Activated CD4-positive, alpha-beta T cell treated with anti-CD3 and anti-CD28 coated beads, Interleukin-2, amount 10 ng/mL, durations not matched to agents 7 days and 5 days (primary cell): ENCODE measurements around the gene CNN2. TPM values are rescaled to one million over a fixed set of nuclear protein-coding genes. Genes with fewer than 3 reads are reported as not detected.
A peak's percentile ranks its signal among the peaks of the same experiment; 100 is the strongest.

Experiments used
- CTCF ChIA-PET: fragments of 350-600 bp; sonication (Branson Sonifier 250); formaldehyde crosslinking; loops from one replicate; lab custom pipeline; 2021; ENCODE audit warnings: antibody characterized with exemption; lab: Charles Lee
- POLR2A ChIA-PET: fragments of 350-600 bp; sonication (Branson Sonifier 250); formaldehyde crosslinking; loops from one replicate; lab custom pipeline; 2021; ENCODE audit warnings: antibody characterized with exemption; lab: Charles Lee
- DNase-seq: peaks from one replicate; pipeline ENCODE4 v3.0.0-alpha.2; 2020
- H3K27ac Mint-ChIP-seq: one replicate; pipeline ENCODE4 v1.8.0; 2021; ENCODE audit warnings: mild to moderate bottlenecking, moderate library complexity, mixed read lengths
- H3K27me3 Mint-ChIP-seq: one replicate; pipeline ENCODE4 v1.8.0; 2021; ENCODE audit warnings: mixed read lengths
- H3K36me3 Mint-ChIP-seq: one replicate; pipeline ENCODE4 v1.8.0; 2021; ENCODE audit warnings: low read depth, mixed read lengths
- H3K4me1 Mint-ChIP-seq: one replicate; pipeline ENCODE4 v1.8.0; 2021; ENCODE audit warnings: mixed read lengths
- H3K4me3 Mint-ChIP-seq: one replicate; pipeline ENCODE4 v1.8.0; 2021; ENCODE audit warnings: mild to moderate bottlenecking, moderate library complexity, mixed read lengths
- H3K9me3 Mint-ChIP-seq: one replicate; pipeline ENCODE4 v1.8.0; 2021; ENCODE audit warnings: mixed read lengths
- total RNA-seq, 2 experiments: library from RNA; stranded (reverse); gene quantifications; one replicate each; pipeline ENCODE4 v1.2.3, GENCODE V29; 2021

Gene CNN2
- total RNA-seq, 2 experiments from 2014 or later, result 558 to 580 TPM

DNA sequence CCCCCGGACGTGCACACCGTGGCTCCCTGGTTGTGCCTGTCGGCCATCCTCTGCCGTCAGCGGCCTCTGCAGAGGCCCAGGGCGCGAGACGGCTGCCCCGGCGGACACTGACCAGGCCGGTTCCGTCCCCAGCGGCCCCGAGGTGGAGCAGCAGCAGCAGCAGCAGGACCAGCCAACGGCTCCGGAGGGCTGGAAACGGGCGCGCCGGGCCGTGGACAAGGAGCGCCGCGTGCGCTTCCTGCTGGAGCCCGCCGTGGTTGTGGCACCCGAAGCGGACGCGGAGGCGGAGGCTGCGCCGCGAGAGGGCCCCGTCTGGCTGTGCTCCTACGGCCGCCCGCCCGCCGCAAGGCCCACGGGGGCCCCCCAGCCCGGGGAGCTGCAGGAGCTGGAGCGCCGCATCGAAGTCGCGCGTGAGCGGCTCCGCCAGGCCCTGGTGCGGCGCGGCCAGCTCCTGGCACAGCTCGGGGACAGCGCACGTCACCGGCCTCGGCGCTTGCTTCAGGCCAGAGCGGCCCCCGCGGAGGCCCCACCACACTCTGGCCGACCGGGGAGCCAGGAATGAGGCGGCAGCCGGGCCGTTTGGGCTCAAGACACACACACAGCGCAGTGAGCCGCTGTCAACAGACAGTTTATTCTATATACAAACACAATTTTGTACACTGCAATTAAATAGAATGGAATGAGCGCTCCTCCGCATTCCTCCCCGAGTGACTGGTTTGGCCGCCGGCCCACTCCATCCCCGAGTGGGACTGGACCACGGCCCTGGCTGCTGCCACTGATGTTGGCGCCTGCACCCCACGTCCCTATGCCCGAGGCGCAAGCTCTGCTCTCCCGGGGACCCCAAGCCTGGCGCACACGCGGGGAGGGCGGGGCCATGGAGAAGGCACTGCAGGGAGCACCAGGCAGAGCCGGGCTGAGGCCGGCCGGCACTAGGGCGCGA is 17.1 kb upstream of the CNN2 start:
- no peak for DNase-seq
- CTCF ChIA-PET, result no interaction called here
- no peaks in the 10 kb centered on the region for H3K9me3 Mint-ChIP-seq
- H3K4me3 Mint-ChIP-seq, result no peak overlapping the region
- peaks cover 4% of the 10 kb centered on the region for H3K36me3 Mint-ChIP-seq
- H3K27ac Mint-ChIP-seq, result no peak overlapping the region
- no peaks in the 10 kb centered on the region for H3K4me1 Mint-ChIP-seq
- H3K27me3 Mint-ChIP-seq, result no peaks in the 10 kb centered on the region
- POLR2A ChIA-PET, result no interaction called here

DNA sequence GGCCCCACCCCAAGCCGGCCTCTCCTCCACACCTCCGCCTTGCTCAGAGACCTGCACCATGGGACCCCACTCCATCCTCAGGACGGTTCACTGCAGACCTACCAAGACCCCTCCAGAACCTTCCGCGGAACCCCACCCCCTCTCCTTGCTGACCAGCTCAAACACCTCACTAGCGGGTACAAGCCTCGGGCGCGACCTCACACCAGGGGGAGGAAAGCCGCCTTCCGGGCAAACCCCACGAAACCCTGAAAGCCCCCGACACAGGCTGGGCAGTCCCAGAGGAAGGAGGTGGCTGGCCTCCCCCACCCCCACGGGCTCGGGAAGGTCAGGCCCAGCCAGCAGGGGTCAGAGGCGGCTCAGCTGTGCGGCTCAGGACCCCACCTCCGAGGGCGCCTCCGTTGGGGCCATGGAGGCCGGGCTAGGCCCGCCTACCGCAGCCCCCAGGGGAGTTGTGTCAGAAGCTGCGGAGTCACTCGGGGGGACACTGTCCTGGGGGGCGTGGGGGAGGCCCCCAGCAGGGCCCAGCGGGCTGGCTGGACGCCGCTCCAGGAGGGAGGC is 16.3 kb upstream of the CNN2 start:
- H3K27me3 Mint-ChIP-seq, result no peaks in the 10 kb centered on the region
- H3K9me3 Mint-ChIP-seq, result no peaks in the 10 kb centered on the region
- H3K4me3 Mint-ChIP-seq, result no peak overlapping the region
- POLR2A ChIA-PET, result interaction anchor here (0.6 kb wide), 1 partner anchor 630 kb away, joined by 3 read pairs; no protein-coding TSS in a partner anchor
- CTCF ChIA-PET, result no interaction called here
- no peak overlapping the region for H3K27ac Mint-ChIP-seq
- H3K4me1 Mint-ChIP-seq, result no peaks in the 10 kb centered on the region
- DNase-seq, result no peak
- H3K36me3 Mint-ChIP-seq, result peaks cover 4% of the 10 kb centered on the region

DNA sequence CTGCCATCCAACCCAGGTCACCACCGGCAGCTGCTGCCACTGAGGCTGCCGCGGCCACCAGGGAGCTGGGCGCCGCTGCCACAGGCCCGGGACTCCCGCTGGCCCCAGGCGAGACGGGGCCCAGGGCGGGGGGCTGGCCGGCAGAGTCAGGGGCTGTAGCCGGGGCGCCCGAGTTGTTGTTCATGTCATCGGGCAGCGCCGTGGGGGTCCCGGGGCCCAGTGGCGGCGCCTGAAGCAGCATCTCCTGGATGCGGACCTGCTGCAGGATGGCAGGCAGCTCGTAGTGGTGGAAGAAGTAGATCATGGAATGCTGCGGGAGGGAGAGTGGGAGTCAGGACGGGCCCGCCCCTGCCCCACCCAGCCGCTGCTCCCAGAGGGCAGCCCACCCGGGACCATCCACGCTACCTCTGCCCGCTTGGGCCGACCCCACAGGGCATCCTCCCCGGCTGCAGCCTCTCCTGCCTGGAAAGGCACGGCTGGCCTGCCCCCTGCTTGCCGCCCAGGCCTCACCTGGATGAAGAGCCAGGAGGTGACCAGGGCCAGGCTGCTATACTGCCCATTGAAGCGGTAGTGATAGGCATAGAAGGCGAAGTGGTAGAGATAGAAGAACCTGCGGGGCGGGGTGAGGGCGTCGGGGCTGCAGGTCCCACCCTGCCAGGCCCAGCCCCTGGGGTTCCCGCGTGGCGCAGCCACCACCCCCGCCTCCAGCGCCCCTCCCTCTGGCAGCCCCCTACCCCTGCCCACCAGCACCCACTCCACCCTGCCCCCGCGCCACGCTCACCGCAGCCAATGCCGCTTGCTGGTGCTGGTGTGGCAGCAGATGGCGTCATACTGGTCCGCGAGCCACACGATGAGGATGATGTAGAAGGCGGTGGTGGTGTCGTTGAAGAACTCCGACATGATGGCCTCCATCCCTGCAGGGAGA is 15.6 kb upstream of the CNN2 start:
- ChIA-PET CTCF (no interaction called here), POLR2A (interaction anchor here (0.6 kb wide), 1 partner anchor 630 kb away, joined by 3 read pairs; no protein-coding TSS in a partner anchor)
- Mint-ChIP-seq H3K36me3 (peaks cover 4% of the 10 kb centered on the region), H3K4me3 (no peak overlapping the region), H3K27ac (no peak overlapping the region), H3K9me3 (no peaks in the 10 kb centered on the region), H3K4me1 (no peaks in the 10 kb centered on the region), H3K27me3 (no peaks in the 10 kb centered on the region)
- no peak for DNase-seq

DNA sequence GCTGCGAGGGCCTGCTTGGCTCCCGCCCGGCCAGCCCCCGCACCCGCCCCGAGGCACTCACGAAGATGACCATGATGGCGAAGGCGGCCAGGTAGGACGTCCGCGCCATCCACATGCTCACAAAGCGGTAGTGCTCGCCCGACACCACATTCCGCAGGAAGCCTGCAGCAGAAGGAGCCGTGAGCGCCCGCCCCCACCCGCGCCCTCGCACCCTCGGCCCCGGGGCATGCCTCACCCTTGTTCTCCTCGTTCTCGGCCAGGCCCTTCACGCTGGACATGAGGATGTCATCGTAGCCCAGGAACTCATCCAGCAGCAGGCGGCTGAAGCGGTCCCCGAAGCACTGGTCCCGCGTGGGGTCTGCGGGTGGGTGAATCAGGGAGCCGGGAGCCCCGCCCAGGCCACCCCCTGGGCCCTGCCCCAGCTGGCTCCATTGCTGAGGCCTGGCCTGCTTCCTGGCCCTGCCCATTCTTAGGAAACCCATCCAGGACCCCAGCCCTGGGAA is 14.5 kb upstream of the CNN2 start:
- Mint-ChIP-seq H3K36me3 (peaks cover 6% of the 10 kb centered on the region), H3K4me1 (peaks cover 2% of the 10 kb centered on the region), H3K4me3 (no peak overlapping the region), H3K27me3 (no peaks in the 10 kb centered on the region), H3K27ac (no peak overlapping the region), H3K9me3 (no peaks in the 10 kb centered on the region)
- no peak for DNase-seq
- ChIA-PET CTCF (no interaction called here), POLR2A (no interaction called here)

DNA sequence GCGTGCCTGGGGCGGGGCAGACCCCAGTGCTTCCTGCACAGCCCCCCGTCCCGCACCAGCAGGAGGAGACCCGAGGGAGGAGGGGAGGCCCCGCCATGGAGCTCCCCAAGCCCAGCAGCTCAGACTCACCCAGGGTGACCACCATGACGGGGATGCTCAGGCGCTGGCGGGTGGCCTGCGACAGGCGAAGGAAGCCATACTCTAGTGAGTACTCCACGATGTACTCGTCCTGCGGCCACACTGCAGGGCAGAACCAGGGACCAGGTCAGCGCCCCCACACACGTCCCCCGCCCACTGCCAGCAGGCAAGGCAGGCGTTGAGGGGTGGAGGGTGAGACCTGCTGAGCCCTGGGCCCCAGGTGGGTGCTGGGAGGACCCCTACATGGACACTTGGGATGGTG is 14.1 kb upstream of the CNN2 start:
- H3K36me3 Mint-ChIP-seq, result peaks cover 7% of the 10 kb centered on the region
- DNase-seq, result no peak
- POLR2A ChIA-PET, result no interaction called here
- CTCF ChIA-PET, result no interaction called here
- no peak overlapping the region for H3K4me3 Mint-ChIP-seq
- no peaks in the 10 kb centered on the region for H3K27me3 Mint-ChIP-seq
- H3K4me1 Mint-ChIP-seq, result peaks cover 6% of the 10 kb centered on the region
- no peaks in the 10 kb centered on the region for H3K9me3 Mint-ChIP-seq
- no peak overlapping the region for H3K27ac Mint-ChIP-seq

DNA sequence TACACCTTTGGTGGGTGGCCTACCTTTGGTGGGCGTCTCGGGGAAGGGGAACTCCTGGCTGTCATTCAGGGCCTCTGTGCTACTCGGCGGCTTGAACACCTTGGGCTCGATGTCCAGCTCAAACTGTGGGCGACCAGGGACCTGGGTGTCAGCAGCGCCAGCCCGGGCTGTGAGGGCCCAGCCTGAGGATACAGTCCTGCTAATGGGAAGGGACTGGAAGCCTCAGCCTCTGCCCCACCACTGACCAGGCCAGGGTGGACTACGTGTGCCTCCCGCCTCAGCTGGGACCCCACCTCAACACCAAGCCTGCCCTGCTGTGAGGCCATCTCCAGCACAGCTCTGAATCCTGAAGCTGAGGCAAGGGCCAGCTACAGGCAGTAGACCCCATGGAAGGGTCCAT is 13.2 kb upstream of the CNN2 start:
- Mint-ChIP-seq H3K36me3 (peaks cover 7% of the 10 kb centered on the region), H3K4me3 (no peak overlapping the region), H3K9me3 (no peaks in the 10 kb centered on the region), H3K27ac (no peak overlapping the region), H3K4me1 (peaks cover 15% of the 10 kb centered on the region), H3K27me3 (no peaks in the 10 kb centered on the region)
- CTCF ChIA-PET, result no interaction called here
- POLR2A ChIA-PET, result no interaction called here
- DNase-seq, result no peak

DNA sequence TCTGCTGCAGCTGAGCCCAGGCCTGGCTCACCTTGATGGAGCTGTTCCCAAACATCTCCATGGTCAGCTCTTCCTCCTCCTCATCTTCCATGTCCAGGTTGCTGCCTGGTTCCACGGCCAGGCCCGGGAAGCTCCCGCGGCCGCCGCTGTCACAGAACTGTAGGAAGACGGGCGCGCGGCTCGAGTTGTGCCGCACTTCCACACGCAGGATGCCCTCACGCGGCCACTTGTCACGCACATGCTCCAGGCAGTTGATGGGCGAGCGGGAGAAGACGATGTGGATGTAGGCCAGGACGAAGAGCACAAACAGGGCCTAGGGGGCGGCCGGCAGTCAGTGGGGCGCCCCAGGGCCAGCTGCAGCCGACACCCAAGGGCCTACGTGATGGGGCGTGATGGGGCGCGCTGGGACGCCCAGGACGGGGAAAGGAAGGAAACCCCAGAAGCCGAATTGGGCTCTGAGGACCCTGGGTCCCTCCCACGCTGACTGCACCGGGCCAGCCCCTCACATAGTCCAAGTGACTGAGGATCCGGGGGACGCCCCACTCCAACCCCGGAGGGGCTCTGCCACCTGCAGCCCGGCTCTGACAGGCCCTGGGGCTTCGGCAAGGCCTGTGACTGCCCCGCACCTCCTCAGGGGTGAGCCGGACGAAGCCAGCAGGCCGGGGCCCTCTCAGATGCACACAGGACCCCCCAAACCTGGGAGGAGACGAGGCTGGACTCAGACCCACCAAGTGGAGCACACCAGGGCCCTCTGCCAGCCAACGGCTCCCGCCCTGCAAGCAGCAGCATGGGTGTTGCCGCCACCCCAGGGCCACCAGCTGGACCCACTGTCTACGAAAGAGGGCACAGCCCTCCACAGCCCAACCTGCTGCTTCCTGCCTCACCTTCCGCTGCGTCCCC is 12.0 kb upstream of the CNN2 start:
- H3K36me3 Mint-ChIP-seq, result peaks cover 6% of the 10 kb centered on the region
- ChIA-PET CTCF (interaction anchor here (0.9 kb wide), 1 partner anchor 92 kb away, joined by 5 read pairs; no protein-coding TSS in a partner anchor), POLR2A (no interaction called here)
- H3K9me3 Mint-ChIP-seq, result no peaks in the 10 kb centered on the region
- no peaks in the 10 kb centered on the region for H3K27me3 Mint-ChIP-seq
- peaks cover 25% of the 10 kb centered on the region for H3K4me1 Mint-ChIP-seq
- no peak for DNase-seq
- H3K4me3 Mint-ChIP-seq, result no peak overlapping the region
- no peak overlapping the region for H3K27ac Mint-ChIP-seq

DNA sequence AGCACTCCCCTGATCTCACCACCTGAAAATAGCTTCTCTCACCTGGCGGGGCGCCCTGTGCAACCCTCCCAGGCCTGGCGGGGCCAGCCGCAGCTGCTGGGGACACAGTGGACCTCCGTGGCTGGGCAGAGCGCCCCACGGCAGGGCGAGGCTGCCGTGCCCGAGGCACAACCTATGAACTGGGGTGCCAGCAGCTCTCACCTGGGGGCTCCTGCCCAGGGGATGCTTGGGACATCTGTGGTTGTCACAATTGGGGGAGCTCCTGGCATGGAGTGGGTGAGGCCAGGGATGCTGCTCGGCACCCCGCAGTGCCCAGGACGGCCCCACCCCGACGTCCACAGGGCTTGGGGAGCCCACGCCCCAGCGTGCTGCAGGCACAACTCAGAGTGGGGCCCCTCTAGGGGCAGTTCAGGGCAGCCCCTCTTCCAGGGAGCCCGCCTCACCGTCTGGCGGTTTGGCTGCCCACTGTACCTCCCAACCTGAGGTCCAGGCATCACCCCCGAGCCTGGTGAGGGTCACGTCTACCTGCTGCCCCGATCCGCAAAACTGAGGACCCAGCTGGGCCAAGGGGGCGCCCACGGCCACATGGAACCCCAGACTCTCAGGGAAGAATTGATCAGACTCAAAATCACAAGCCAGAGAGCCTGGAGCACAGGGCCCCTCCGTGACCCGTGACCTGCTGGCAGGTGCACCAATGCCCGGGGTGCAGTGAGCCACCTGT is 11.2 kb upstream of the CNN2 start:
- Mint-ChIP-seq H3K9me3 (no peaks in the 10 kb centered on the region), H3K27ac (no peak overlapping the region), H3K27me3 (no peaks in the 10 kb centered on the region), H3K4me3 (no peak overlapping the region), H3K4me1 (peaks cover 25% of the 10 kb centered on the region), H3K36me3 (peaks cover 4% of the 10 kb centered on the region)
- CTCF ChIA-PET, result interaction anchor here (0.9 kb wide), 1 partner anchor 93 kb away, joined by 5 read pairs; no protein-coding TSS in a partner anchor
- POLR2A ChIA-PET, result no interaction called here
- DNase-seq, result no peak

DNA sequence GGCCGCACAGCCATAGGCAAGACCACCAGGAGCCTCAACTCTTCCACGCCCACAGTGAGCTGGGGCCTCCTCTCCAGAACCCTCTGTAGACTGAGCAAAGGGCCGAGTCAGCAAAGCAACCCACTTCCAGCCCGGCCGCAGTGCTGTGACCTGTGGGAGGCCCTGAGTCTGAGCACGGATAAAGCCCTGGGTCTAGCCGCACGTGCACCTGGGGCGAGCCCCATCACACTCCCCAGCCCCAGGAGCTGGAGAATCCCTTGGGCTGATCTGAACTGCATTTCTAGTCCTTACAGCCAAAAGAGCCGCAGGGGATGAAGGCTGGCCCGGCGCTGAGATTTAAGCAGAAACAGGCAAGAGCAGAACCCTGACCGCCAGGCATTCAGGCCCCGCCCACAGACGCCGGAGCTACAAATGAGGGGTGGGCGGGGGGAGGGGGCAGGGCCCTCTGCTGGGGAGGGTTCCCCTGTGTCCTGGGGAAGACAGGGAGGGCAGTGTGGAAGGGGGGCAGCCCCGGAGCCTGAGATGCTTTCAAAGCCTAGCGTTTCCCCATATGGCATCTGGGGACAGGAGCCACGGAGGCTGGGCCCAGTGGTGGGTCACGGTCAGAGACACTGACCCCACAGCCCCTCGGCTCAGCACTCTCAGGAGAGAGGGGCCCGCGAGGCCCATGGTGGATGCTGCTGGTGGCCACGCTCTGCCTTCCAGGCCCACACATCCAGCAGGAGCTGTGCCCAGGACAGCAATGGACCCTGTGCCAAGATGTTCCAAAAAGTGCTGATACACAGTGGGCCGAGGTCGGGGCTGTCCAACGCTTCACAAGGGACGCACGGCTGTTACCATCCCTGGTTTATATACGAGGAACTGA is 10.4 kb upstream of the CNN2 start:
- H3K4me3 Mint-ChIP-seq, result no peak overlapping the region
- H3K27ac Mint-ChIP-seq, result no peak overlapping the region
- ChIA-PET CTCF (interaction anchor here (1.1 to 1.3 kb wide), 2 partner anchors 52 to 228 kb away, joined by 4 read pairs; no protein-coding TSS in a partner anchor), POLR2A (no interaction called here)
- DNase-seq, result no peak
- peaks cover 4% of the 10 kb centered on the region for H3K36me3 Mint-ChIP-seq
- H3K27me3 Mint-ChIP-seq, result no peaks in the 10 kb centered on the region
- H3K4me1 Mint-ChIP-seq, result peaks cover 25% of the 10 kb centered on the region
- no peaks in the 10 kb centered on the region for H3K9me3 Mint-ChIP-seq

DNA sequence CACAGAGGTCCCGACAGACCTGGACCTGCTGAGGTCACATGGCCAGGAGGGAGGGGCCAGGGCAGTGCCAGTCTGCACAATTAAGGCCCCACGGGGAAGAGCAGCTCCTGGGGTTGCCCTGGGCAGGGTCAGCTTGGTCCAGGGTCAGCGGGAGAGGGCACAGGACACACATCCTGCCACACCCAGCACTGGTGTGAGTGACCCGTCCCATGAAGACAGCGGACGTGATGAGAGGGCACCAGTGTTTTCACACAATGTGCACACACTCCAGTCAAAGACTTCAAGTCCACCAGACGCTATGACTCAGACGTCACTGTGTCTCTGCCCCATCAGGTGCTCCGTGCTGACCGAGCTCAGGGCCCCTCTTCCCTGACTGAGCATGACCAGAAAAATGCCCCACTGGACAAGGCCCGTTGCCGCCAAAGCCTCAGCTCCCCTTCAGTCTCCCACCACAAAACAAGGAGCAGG is 9.7 kb upstream of the CNN2 start:
- peak overlapping the region; percentile 57 for H3K27ac Mint-ChIP-seq
- no peak for DNase-seq
- ChIA-PET CTCF (interaction anchor here (1.1 to 1.3 kb wide), 2 partner anchors 51 to 228 kb away, joined by 4 read pairs; no protein-coding TSS in a partner anchor), POLR2A (no interaction called here)
- no peaks in the 10 kb centered on the region for H3K27me3 Mint-ChIP-seq
- no peaks in the 10 kb centered on the region for H3K9me3 Mint-ChIP-seq
- H3K4me3 Mint-ChIP-seq, result no peak overlapping the region
- peaks cover 4% of the 10 kb centered on the region for H3K36me3 Mint-ChIP-seq
- H3K4me1 Mint-ChIP-seq, result peaks cover 31% of the 10 kb centered on the region
